Measurements from ENCODE around the gene PES1.

DNA sequence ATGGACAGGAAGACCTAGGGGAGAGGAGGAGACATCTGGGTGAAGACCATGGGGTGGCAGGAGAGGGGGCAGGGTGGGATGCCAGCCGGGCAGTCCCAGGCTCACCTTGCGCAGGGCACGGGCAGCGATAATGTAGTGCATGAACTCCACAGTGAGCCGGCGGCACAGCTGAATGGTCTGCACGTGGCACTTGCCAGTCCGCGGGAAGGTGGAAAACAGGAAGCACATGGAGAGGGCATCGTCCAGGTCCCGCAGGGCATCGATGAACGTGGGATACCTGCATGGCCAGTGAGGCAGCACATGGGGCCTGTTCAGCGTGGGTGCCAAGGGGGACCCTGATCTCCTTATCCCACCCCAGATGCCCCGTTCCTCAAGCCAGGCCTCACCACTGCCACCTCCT is 7.3 kb downstream of the PES1 start:
- TF ChIP-seq CTCF (IDR thresholded peaks at IDR 0.05; ENCODE audit: insufficient read depth, low read depth, low read length) (no peak), EZH2 (IDR thresholded peaks at IDR 0.05; ENCODE audit: insufficient read depth, low read length) (no peak)

All from astrocyte (in vitro differentiated cells and primary cell).